D721Med (cell line): ENCODE data around the gene GAPDH.

Source experiments
- DNase-seq: peaks from one replicate; pipeline ENCODE4 v3.0.0; 2011; ENCODE audit warnings: low spot score; ENCODE audit not compliant: insufficient read length
- FAIRE-seq: peaks from 2 replicates; lab custom pipeline; 2011; peaks lifted over from hg19 to GRCh38; lab: Jason Lieb, UNC
- CTCF ChIP-seq: IDR thresholded peaks from 2 replicates; pipeline ENCODE4 v1.5.1; 2012; ENCODE audit warnings: mild to moderate bottlenecking, control low read depth; ENCODE audit not compliant: insufficient read depth; ENCODE audit errors: missing control alignments

Gene GAPDH

GRCh38 chr12:6539707-6540134, 5.4 kb downstream of the GAPDH start:
- DNase-seq = no peak
- TF ChIP-seq CTCF = no peak
- FAIRE-seq = no peak

GRCh38 chr12:6540181-6540877, 6.0 kb downstream of the GAPDH start:
- DNase-seq (no peak), FAIRE-seq (no peak)
- TF ChIP-seq CTCF = no peak

GRCh38 chr12:6541371-6542165, 7.3 kb downstream of the GAPDH start:
- TF ChIP-seq CTCF = no peak
- FAIRE-seq (no peak), DNase-seq (no peak)

GRCh38 chr12:6542209-6543009, 8.1 kb downstream of the GAPDH start:
- FAIRE-seq (no peak), DNase-seq (no peak)
- no peak for TF ChIP-seq CTCF

- TF ChIP-seq CTCF = no peak
- FAIRE-seq (no peak), DNase-seq (no peak)
These were observed 11.7 kb downstream of the GAPDH start for GRCh38 chr12:6546016-6546415.

GRCh38 chr12:6547566-6547965, 13.2 kb downstream of the GAPDH start:
- FAIRE-seq (no peak), DNase-seq (no peak)
- TF ChIP-seq CTCF = no peak
